ENCODE data around the gene FAM186B.

DNA sequence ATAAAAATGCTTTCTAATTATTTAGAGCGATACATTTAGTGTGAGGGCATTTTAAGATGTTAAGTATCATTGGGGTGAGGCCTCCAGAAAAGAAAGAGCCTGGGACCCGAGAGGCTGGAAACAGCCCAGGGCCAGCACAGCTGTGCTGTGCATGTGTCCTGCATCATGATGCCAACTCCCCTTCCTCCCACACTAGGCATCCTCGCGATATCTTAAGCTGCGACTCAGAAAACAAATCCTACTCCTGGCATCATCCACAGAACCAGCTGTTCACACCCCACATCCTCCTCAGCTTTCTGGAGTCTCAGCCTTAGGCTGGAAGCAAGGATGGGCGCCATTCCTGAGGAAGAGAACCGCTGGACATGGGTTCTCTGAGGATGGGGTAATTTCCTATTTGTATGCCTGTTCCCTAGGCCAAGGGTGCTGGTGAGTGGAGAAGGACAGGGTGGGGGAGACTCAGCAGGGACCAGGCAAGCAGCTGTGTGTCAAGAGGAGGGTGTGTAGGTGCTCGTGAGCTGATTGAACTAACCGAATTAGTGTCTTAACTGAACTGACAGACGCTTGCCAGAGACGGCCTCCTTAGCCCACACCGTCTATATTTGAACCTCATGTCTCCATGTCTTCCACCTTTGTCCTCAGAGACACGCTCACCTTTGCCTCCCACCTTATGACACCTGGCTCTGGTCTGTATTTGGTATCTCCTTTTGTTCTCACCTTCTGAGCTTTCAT, 21.9 kb downstream of the FAM186B start:
- TF ChIP-seq, protein P1, sequence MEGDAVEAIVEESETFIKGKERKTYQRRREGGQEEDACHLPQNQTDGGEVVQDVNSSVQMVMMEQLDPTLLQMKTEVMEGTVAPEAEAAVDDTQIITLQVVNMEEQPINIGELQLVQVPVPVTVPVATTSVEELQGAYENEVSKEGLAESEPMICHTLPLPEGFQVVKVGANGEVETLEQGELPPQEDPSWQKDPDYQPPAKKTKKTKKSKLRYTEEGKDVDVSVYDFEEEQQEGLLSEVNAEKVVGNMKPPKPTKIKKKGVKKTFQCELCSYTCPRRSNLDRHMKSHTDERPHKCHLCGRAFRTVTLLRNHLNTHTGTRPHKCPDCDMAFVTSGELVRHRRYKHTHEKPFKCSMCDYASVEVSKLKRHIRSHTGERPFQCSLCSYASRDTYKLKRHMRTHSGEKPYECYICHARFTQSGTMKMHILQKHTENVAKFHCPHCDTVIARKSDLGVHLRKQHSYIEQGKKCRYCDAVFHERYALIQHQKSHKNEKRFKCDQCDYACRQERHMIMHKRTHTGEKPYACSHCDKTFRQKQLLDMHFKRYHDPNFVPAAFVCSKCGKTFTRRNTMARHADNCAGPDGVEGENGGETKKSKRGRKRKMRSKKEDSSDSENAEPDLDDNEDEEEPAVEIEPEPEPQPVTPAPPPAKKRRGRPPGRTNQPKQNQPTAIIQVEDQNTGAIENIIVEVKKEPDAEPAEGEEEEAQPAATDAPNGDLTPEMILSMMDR (IDR thresholded peaks at IDR 0.05) = no peak
- TF ChIP-seq, protein P2, sequence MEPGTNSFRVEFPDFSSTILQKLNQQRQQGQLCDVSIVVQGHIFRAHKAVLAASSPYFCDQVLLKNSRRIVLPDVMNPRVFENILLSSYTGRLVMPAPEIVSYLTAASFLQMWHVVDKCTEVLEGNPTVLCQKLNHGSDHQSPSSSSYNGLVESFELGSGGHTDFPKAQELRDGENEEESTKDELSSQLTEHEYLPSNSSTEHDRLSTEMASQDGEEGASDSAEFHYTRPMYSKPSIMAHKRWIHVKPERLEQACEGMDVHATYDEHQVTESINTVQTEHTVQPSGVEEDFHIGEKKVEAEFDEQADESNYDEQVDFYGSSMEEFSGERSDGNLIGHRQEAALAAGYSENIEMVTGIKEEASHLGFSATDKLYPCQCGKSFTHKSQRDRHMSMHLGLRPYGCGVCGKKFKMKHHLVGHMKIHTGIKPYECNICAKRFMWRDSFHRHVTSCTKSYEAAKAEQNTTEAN (CRISPR knock-in tag; IDR thresholded peaks at IDR 0.05) = no peak
- no peak for TF ChIP-seq RORB (CRISPR knock-in tag; IDR thresholded peaks at IDR 0.05)
- no peak for TF ChIP-seq ZNF416 (CRISPR knock-in tag; IDR thresholded peaks at IDR 0.05)
- TF ChIP-seq, protein P3, sequence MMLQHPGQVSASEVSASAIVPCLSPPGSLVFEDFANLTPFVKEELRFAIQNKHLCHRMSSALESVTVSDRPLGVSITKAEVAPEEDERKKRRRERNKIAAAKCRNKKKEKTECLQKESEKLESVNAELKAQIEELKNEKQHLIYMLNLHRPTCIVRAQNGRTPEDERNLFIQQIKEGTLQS (CRISPR knock-in tag; conservative IDR thresholded peaks at IDR 0.05) = no peak
- no peak for TF ChIP-seq ESRRA (CRISPR knock-in tag; IDR thresholded peaks at IDR 0.05; ENCODE audit: borderline replicate concordance)
- TF ChIP-seq ZNF138 (CRISPR knock-in tag; conservative IDR thresholded peaks at IDR 0.05) = no peak
- TF ChIP-seq, protein P4, sequence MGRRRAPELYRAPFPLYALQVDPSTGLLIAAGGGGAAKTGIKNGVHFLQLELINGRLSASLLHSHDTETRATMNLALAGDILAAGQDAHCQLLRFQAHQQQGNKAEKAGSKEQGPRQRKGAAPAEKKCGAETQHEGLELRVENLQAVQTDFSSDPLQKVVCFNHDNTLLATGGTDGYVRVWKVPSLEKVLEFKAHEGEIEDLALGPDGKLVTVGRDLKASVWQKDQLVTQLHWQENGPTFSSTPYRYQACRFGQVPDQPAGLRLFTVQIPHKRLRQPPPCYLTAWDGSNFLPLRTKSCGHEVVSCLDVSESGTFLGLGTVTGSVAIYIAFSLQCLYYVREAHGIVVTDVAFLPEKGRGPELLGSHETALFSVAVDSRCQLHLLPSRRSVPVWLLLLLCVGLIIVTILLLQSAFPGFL (CRISPR knock-in tag; IDR thresholded peaks at IDR 0.05; ENCODE audit: borderline replicate concordance) = no peak

All from WTC11 (cell line).